Lung (tissue), 12 donors: ENCODE results near the gene NAXE. TPM values are rescaled to one million over a fixed set of nuclear protein-coding genes. Genes with fewer than 3 reads are reported as not detected.

Source experiments
- ATAC-seq: fragments of 200-7000 bp; cut with Tn5 transposase; one replicate; pipeline ENCODE4 v1.9.1; 2020; ENCODE audit warnings: moderate number of reproducible peaks; ENCODE audit not compliant: insufficient read depth, low FRiP score
- DNase-seq, 3 donors: peaks; one replicate each; pipeline ENCODE4 v3.0.0-alpha.2; 2013 to 2017
- H3K27ac ChIP-seq, 2 donors: one replicate each; pipeline ENCODE4 v1.5.1; 2013; ENCODE audit warnings: mild to moderate bottlenecking in 2 of 2, moderate library complexity in 2 of 2, control low read depth in 1 of 2, inconsistent platforms in 1 of 2, low read depth in 1 of 2, low read length in 1 of 2
- H3K27me3 ChIP-seq, 3 donors: one replicate each; pipeline ENCODE4 v1.5.1; 2013; ENCODE audit warnings: low read length in 2 of 3; ENCODE audit not compliant: control insufficient read depth in 3 of 3, insufficient read depth in 3 of 3
- H3K36me3 ChIP-seq, 4 donors: one replicate each; pipeline ENCODE4 v1.5.1; 2013; ENCODE audit warnings: low read length in 4 of 4, mild to moderate bottlenecking in 1 of 4, moderate library complexity in 1 of 4; ENCODE audit not compliant: control insufficient read depth in 4 of 4, insufficient read depth in 4 of 4
- H3K4me1 ChIP-seq, 5 donors: one replicate each; pipeline ENCODE4 v1.5.1; 2013; ENCODE audit warnings: low read length in 5 of 5, mild to moderate bottlenecking in 2 of 5, moderate library complexity in 1 of 5; ENCODE audit not compliant: control insufficient read depth in 5 of 5, insufficient read depth in 5 of 5
- H3K4me3 ChIP-seq: one replicate; pipeline ENCODE4 v1.5.1; 2013; ENCODE audit warnings: mild to moderate bottlenecking, control low read depth, moderate library complexity
- H3K9ac ChIP-seq, 2 donors: one replicate each; pipeline ENCODE4 v1.5.1; 2013; ENCODE audit warnings: low read length in 2 of 2, control low read depth in 1 of 2; ENCODE audit not compliant: insufficient read depth in 1 of 2
- H3K9me3 ChIP-seq, 4 donors: one replicate each; pipeline ENCODE4 v1.5.1; 2013; ENCODE audit warnings: low read length in 3 of 4, mild to moderate bottlenecking in 1 of 4, moderate library complexity in 1 of 4; ENCODE audit not compliant: control insufficient read depth in 4 of 4, insufficient read depth in 3 of 4
- CTCF ChIP-seq: IDR thresholded peaks from 2 replicates; pipeline ENCODE4 v1.5.1; 2012; ENCODE audit warnings: mild to moderate bottlenecking; ENCODE audit errors: control extremely low read depth, extremely low read depth
- WGBS, 2 donors: extraction: QIAGEN DNeasy Blood & Tissue Kit; methylation state at CpG; one replicate each; pipeline ENCODE4 v1.1.7; 2013; 5-methylcytosine and 5-hydroxymethylcytosine counted together
- polyA plus RNA-seq, 2 donors: library from polyadenylated mRNA; stranded (reverse); fragments of 200-250 nt; gene quantifications; one replicate each; pipeline ENCODE4 v1.2.1, GENCODE V29; 2013
- total RNA-seq, 2 donors: library from RNA; depleted of rRNA in 1 of 2; stranded (reverse); fragments of >200 nt in 1 of 2; gene quantifications; one replicate each; pipeline ENCODE4 v1.2.1, GENCODE V29; 2014 to 2021
- donor health status: control.
- donor health status: control.
- donor health status: Bipolar disorder and iron deficiency.
- donor health status: healthy.
- donor health status: DM: yes; HTN: yes; CAD: no.

Gene NAXE
- total and polyA plus RNA-seq, 4 donors = 38.1 to 95.8 (median 78.8) TPM

- H3K9ac ChIP-seq = no peak within 1 kb of the TSS
- WGBS, 2 donors = 1 to 2% methylated on average over 25 to 46 of the region's 46 CpGs
- H3K4me1 ChIP-seq = peaks cover 0 to 8% (median 0%) of the 10 kb centered on the region in 5 donors
- H3K27ac ChIP-seq = no peak within 1 kb of the TSS
- no peaks in the 10 kb centered on the region for H3K36me3 ChIP-seq
- TF ChIP-seq CTCF = no peak
- DNase-seq = peak; percentile 65 to 70 (median 68)
- H3K27me3 ChIP-seq = peaks cover 15 to 88% (median 62%) of the 10 kb centered on the region in 3 donors
- H3K9me3 ChIP-seq = no peaks in the 10 kb centered on the region
- no peak within 1 kb of the TSS for H3K4me3 ChIP-seq
- no peak for ATAC-seq
Measured at GRCh38 chr1:156641761-156642264, 50.2 kb downstream of the NAXE start, which contains the start of gene BCAN. Gene BCAN (plus strand): TSS chr1:156642117. CDS start chr1:156646055, 3,938 bp downstream.

- Histone ChIP-seq H3K27me3 (peaks cover 15 to 90% (median 67%) of the 10 kb centered on the region in 3 donors), H3K4me1 (peaks cover 0 to 8% (median 0%) of the 10 kb centered on the region in 5 donors), H3K9ac (no peak overlapping the region), H3K36me3 (no peaks in the 10 kb centered on the region), H3K4me3 (no peak overlapping the region), H3K9me3 (no peaks in the 10 kb centered on the region), H3K27ac (no peak overlapping the region)
- TF ChIP-seq CTCF = no peak
- DNase-seq (no peak), ATAC-seq (no peak)
- WGBS, 2 donors = 12% methylated on average over 39 to 40 of the region's 40 CpGs
Measured at GRCh38 chr1:156642265-156643048, 50.9 kb downstream of the NAXE start.

GRCh38 chr1:156643049-156643777, 51.6 kb downstream of the NAXE start:
- no peak for ATAC-seq
- peak in 1 of 3 donors; percentile 2 for DNase-seq
- Histone ChIP-seq H3K36me3 (no peaks in the 10 kb centered on the region), H3K4me3 (no peak overlapping the region), H3K9me3 (no peaks in the 10 kb centered on the region), H3K27ac (no peak overlapping the region), H3K4me1 (peaks cover 0 to 8% (median 0%) of the 10 kb centered on the region in 5 donors), H3K9ac (no peak overlapping the region), H3K27me3 (peaks cover 15 to 91% (median 73%) of the 10 kb centered on the region in 3 donors)
- WGBS, 2 donors = 48 to 53% methylated on average over 7 of the region's 7 CpGs
- TF ChIP-seq CTCF = no peak
